Thyroid gland (tissue), 4 donors: ENCODE data around the gene GPC1.

Experiments
- CTCF ChIP-seq, 6 experiments: fragments of 200-600 bp in 3 of 6; fragments of 450-650 bp in 3 of 6; sonication (generic) in 3 of 6; IDR thresholded peaks; one replicate each; pipeline ENCODE4 v1.5.1; 2016 to 2019; ENCODE audit warnings: antibody characterized with exemption in 6 of 6, mild to moderate bottlenecking in 2 of 6, inconsistent platforms in 1 of 6, moderate library complexity in 1 of 6
- POLR2A ChIP-seq, 2 donors: fragments of 450-650 bp; IDR thresholded peaks; one replicate each; pipeline ENCODE4 v1.6.1; 2017; ENCODE audit warnings: antibody characterized with exemption in 2 of 2, mild to moderate bottlenecking in 2 of 2, moderate library complexity in 1 of 2

GRCh38 chr2:240458900-240459391 is 23.5 kb downstream of the GPC1 start:
- TF ChIP-seq CTCF (IDR thresholded peaks at IDR 0.05) = no peak
- TF ChIP-seq POLR2A (IDR thresholded peaks at IDR 0.05) = no peak
